ENCODE results near the gene NEDD9.

NEDD9 gene

DNA sequence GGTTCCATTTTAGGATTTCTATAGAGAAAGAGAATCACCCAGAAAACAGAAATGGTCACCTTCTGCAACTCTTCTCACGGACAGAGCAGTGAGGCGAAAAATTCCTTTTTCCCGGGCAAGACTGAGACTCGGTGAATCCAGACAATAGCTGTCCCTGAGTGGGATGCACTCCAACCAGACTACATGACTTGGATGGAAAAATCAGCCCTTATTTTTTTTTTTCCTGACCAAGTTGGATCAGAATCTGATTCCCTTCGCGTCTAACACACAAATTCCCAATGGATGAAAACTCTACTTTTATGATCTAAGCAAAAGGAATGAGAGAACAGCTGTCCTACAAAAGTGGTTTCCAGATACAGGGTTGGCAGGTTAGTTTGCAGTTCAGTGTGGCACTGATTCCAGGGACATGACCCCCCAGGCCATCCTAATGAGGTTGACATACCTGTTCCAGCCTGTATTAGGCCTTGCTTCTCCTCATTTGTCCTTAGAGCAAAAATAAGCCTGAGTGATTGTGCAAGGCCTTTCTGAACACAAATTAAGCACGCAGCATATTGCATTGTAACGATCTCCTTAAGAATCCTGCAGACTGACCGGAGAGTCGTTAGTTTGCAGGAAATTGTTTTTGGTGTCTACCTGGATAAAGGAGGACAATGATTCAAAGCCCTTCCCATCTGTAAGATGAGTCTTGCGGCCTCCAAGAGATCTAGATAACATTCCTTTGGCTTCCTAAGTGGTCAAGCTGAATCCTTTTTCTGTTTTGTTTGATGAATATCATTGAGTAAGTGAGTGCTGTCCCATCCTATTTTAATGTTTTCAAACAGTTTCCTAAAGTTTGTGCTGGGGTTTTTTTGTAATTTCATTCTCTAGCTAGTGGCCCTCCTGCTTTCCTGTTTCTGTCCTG lies 1.5 kb upstream of the NEDD9 start:
- DNase-seq, result no peak

DNA sequence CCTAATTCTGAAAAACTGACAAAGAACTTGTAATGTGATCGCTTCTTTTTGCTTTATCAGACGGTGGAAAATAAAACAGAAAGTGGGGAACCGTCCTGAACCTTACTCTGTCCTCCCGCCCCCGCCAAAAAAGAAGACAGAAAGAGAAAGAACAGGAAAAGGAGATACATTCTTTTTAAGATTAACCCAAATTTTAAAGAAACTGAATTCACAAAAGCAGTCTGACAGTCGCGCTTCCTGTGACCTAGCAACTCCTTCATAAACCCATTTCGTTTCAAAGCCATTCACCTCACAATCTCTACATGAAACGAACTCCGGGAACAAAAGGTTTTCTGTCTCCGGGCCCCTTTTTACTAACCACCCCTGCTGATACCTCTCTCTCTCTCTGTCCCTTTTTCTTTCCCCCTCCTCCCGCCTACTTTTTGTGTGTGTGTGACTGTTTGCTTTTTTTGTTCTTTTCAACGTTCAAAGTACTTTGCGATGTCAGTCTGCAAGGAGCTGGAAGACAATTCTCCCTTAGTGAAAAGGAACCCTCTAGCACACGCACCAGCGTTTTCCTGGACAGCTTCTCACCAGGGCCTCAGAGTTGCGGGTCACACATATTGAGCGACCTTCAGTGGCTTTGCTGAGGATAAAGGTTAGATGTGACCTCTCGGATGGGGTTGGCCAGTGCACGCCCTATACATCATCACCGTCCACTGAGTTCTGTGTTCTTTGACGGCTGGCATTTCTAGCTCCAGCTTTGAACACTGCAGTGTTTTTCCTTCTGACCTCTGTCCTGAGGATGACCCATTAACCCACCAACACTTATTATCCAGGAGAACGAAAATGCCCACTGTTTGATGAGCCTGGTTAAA lies 530 bp upstream of the NEDD9 start:
- no peak for DNase-seq

DNA sequence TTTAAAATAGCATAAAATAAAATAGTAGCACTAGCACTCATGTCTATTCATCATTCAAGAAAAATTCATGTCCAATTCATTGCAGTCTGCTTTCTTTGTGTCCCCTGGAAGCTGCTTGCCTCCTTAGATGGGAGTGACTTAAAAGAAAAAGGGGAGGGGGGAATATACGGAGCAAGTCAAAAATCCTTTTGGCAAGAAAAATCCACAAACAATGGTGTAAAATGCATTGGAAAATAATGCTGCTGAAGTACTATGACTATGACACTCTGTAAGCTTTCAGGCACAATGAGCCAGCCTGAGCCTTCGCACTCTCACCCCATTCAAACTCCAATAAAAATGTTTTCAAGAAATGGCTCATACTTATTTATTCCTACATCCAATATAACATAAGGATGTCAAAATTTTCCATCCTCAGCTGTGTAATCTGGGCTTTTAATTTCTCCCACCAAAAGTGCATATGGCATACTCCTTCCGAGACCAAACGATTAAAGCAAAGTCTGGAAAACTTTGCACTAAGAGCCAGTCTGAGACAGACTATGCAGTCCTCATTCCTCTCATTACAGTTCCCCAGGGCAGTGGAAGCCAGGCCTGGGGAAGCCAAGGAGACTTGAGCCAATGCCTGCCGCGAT lies 790 bp downstream of the NEDD9 start:
- DNase-seq, result no peak

DNA sequence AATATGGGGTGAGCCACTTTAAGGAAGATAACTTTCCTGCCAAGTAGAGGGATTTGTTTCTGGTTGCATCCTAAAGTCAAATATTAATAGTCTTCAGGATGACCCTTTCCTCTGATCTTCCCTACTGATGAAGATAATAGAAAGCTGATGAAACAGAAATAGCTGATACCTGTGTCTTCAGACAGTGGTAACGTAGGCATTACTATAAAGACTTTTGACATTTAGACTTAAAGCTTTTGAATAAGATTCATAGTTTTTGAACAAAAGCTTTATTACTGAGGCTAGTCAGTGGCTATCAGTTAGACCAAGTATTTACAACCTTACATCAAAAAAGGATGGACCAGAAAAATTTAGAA lies 1.4 kb downstream of the NEDD9 start:
- DNase-seq, result no peak

DNA sequence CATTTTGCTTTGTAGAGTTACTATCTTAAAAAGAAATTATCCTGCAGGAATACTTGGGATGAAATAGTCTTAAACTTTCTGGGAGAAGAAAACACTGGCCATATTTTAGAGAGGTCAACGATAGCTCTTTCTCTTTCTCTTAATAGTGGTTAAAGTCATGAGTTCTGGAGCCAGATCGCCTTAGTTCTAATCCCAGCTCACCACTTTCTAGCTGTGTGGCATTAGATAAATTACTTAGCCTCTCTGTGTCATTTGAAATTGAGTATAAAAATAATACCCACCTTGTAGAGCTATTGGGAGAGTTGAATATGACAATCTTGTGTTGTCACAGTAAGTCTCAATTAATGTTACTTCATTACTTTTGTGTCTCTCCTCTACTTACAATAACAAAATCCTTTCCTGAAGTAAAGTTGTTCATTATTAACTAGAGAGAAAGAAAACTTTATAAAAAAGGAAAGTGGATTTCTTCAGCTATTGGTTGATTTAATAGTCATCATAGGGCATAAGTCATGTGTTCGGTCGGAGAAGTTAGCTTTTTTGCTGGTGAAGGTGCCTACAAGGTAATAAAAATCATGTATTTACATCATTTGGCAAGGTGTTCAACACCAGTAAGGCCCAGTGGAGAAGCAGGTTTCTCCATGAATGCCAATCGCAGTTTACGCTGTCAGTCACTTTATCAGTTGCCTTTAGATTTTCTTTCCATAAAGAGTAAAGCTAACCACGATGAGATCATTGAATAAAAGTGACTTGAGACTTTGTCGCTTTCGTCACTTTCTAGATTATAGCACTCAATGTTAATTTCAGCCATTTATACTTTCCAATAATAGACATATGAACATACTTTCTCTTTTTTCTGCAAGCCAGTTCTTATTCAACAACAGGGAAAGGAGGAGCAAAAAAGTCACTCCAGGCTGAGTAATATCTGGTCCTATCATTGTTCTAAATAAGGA lies 2.0 kb downstream of the NEDD9 start:
- DNase-seq, result no peak

DNA sequence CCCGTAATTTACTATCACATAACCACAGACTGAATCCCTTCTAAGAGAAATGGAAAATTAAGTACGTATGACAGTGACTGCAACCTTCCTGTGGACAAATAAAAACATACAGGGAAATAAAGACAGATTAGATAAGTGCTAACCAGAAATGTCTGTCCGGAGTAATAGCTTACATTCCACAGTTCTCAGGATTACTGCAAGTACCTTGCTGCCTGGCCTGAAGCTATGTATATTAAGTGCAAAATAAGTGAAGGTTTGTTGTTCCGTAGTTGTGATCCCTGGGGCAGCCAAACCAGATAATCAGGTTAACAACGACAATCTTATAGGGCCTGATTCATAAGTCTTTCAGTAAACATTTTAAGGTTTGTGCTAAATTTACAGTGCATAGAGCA lies 2.8 kb downstream of the NEDD9 start:
- DNase-seq, result no peak

DNA sequence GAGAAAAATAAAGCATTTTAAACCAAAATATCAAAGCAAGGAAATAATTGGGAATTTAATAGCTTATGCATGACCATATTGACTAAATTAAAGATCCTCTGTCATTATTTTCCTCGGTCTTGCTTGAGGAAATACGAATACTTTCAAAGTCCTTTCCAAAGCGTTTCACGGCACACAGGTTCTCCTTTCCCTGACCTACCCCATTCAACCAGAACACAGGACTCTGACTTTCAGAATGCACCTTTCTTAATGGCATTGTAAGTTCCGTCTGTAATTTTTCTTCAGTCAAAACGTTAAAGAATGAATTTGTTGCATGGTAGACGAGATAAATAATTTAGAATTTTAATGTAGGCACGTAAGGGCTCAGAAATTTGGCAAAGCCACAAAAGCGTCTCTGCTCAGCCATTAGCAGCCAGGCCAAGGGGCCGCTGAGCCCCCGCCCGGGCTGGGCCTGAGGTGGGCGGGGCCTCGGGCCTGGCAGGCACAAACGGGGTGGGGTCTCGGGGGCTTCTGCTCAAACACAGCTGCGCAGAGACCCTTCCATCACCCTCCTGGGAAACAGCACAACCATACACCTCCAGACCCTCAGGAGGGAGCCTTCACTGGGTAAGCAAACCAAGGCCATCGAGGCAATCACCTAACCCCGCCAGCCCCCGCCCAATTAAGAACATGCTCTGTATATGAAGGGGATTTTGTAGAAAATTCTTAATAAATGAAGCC lies 3.4 kb downstream of the NEDD9 start:
- no peak for DNase-seq

DNA sequence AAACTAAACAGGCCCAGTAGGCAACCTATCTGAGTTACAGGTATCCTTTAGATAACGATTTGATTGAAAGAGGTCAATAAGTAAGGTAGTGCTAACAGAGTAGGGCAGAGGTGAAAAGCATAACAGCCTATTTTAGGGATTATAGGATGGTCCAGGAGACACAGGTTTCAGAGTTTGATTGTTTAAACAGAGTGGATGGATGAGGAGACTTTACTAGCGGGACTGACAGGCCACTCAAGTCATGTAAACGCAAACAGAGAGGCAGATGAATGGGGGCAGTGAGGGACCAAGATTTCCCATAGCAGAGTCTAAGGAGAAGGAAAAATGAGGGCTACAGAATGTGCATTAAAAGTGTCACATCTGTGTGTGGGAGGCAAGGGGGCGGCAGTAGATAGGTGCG lies 4.8 kb downstream of the NEDD9 start:
- DNase-seq, result no peak

DNA sequence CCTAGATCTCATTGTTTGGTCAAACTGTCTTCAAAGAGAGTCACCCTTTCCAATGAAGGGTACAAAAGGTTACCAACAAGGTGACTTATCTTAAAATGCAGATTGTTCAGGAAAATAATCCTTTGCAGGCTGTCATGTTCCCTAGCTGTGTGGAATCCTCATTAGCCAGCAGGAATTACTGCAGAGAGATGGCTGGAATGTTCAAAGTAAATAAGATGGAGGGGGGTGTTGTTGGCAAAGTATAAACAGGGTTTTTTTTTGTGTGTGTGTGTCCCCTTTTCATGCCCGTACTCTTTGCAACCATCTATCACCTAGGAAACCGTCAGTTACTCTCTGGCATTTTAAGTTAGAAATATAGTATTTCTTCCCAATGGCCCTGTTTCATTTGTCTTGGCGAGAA lies 6.5 kb downstream of the NEDD9 start:
- DNase-seq, result no peak

DNA sequence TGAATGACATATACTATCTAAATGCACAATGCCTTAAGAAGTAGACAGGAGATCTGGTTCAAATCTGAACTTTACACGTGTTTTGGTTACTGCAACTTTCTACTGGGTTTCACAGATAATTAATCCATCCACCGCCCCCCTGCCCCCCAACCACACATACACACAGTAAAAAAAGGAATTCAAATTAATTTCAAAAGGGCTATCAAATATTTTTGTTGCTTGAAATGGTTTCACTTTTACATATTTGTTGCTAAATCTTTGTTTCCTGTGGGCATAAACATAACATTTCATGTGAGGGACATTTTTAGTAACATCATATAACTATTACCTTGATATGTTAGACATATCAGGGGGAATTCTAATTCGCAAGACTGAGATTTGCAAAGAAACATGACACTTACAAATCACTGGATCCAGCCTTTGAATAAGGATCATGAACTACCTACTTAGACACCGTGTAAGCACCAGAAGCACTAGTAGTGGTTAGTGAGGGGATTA lies 7.5 kb downstream of the NEDD9 start:
- DNase-seq, result no peak

DNA sequence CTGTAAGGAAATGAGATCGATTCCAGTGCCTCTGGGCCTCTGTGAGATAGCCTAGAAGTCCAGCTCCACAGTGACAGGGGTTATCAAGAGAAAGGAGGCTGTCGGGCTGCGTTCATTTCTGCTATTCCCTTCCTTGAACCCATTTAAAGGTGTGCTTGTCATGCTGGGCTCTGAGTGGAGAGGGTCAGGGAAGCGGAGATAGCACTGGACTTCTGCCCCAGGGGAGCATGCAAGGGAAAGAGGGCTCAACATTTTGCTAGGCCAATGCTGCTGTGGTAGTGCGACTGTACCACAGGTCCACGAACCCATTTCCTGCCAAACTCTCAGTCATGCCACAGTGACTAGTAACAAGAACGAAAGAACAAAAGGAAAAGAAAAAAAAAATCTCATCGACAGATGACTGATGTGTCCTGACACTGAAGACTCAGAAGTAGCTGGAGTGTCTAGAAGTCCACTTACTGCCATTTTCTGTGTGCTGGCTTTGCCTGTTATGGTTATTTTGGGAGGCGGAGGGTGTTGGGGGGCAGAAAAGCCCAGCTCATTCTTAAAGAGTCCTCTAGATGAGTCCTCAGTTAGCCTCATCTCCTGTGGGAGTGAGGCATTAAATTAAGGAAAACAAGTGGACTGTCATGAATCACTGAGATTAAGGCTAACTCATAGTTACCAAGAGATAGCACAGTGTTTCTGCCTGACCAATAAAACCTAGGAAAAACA lies 8.1 kb downstream of the NEDD9 start:
- DNase-seq, result no peak

DNA sequence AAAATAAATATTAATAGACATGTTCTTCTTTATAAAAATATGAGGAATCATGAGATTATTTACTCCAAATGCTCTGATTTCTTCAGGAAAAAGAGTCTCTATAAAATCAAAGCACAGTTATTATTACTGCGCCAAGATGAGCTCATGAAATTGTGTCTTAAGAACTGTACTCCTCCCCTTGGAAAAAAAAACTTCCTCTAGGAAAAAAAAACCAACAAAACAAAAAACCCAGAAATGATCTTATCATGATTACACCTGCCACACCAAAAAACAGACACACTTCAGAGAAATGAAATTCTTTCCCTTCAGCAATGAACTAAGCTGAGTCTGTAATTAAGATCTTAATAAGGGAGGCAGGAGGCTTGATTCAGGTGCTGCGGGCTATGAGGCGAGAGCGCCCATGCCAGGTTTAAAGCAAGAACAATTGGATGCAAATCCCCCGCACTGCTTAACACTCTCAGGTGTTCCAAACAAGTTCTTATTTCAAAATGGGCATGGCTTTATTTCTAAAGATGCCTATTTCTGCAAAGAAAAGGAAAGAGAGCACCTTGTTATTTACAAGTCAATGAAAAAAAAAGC lies 9.1 kb downstream of the NEDD9 start:
- DNase-seq, result no peak

DNA sequence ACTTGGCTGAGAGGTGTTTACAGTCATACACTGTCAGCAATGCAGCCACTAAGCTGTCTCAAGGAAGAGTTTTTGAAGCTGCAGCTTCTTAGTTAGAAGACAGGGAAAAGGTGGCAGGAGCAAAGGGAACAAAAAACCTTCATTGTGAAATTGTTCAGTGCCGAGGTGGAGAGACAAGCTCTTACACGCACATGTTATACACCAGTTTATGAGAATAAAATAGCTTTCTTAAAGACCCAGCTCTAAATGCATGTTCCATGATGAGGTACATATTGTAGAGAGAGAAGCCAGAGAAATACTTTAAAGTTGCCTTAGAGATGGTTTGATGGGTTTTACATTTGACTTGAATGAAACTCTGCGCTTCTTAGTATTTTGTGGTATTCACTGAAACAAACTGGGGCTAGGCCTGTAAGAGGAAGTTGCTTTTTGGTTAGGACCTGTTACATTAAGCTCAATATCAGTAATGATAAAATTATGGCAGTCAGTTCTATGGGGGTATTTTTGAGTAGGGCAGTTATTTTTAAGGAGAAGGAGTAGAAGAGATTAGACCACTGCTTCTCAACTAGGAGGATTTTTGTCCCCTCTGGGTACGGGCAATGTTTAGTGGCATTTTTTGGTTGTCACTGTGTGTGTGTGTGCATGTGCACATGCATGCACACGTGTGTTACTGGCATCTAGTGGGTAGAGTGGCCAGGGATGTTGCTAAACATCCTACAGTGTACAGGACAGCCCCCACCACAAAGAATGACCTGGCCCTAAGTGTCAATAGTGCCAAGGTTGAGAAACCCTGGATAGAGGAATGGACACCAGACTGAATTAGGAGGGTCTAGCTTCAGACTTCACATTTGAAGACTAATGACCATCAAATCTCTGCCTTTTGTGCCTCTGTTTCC lies 9.8 kb downstream of the NEDD9 start:
- DNase-seq, result no peak

DNA sequence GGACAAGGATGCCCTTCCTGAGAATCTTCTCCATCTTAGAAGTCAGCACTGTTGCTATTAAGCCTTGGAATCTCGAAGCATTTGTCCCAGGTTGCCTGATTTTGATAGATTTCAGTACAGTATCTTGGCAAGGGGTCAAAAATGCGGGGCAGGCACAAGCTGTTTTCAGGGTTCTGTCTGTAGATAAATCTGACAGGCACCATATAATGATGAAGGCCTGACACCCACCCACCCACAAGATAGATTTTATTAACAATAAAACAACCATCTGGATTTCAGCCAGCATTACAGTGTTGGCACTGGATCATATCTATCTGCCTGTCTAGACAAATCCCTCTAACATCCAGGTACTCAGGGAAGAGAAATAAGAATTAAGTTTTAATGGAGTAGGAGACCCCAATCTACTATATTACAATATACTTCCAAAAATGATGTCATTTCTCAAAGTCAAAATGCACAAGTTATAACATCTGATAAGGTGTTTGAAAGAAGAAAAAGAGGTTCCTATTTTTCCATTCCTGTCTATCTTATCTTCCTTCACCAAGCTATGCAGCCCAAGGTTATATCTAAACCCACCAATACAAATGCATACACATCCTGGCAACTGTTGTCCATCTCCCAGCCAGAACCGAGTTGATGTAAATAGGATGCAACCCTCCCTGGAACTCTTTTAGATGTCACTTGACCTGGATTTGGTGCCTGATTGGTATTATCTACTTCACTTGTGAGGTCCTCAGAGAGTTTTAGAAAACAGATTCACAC lies 10.7 kb downstream of the NEDD9 start:
- DNase-seq, result no peak

DNA sequence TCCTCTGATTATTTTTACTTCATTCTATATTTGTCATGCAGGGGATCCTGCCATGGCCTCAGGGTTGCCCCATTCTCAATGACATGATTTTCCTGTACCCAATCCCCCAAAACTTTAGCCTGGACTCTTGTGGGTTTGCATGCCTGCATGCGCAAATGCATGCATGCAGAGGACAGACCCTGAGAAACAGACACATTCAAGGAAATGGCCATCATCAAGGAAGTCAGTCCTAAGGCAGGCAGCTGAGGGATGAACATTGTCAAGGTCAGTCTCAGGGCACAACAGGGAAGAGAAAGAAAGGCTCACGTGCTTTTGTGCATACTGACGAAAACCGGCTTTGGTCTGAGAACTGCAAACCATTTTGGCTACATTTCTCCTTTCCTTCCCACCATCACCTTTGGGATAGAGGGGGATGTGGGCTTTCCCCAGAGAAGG lies 13.1 kb downstream of the NEDD9 start:
- no peak for DNase-seq

DNA sequence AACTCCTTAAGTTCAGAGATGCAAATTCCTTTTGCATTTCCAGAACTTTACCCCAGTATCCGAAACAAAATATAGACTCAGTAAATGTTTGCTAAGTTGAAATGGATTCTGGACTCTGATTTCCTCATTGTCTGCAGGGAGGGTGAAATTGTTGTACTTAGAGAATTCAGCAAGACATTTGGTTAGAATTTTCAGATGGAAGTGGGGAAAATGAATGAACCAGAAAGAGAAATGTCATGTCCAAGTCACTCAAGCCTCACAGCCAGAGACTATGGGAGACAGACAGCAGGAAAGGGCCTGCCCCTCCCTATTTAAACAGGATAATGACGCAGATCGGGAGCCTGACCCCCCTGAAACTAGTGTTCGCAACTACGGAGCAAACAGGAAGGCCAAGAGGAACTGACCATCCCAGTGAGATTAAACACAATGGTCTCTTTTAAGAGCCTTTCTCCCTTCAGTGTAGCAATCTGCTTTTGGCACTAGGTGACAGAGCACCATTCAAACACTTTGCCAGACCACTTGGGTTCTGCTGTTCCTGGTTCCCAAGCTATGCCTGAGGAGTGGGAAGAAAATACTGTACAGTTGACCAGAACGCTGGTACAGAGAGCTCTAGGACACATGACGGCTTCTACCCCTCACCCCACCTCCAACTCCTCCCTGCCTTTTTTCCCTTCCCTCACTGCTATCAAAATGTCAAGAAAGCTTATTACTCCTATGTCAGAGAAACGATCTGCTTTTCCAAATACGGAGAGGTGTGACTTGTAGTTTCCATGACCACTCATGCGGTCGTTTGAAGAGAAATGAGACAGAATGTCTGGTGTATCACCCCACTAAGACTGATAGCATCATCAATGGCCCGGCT lies 13.7 kb downstream of the NEDD9 start:
- no peak for DNase-seq

DNA sequence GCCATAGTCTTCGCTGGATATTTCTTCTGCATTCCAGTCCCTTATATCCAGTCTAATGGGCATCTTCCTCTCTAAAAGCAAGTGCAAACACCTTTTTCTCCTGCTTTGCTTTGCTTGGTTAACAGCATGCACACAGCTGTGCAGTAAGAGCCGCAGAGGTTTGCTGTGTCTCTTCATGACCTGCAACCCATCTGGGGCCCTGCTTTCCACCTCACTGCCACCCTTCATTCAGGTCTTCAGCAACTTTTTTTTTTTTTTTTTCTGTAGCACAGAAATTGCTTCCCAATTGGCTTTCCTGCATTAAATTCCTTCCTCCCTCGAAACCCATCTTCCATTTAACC lies 14.4 kb downstream of the NEDD9 start:
- DNase-seq, result no peak
